DND-41 (cell line): ENCODE results near the gene SMARCA2.

Experiments used
- ATAC-seq: fragments of 200-7000 bp; cut with Tn5 transposase; 3 replicates; pipeline ENCODE4 v1.9.1; 2021; ENCODE audit warnings: low read depth; ENCODE audit not compliant: insufficient read depth
- DNase-seq: peaks from one replicate; pipeline ENCODE4 v3.0.0-alpha.2; 2020
- H2AFZ ChIP-seq: 2 replicates; pipeline ENCODE4 v1.6.0; 2012; ENCODE audit warnings: low read depth, low read length
- H3K27ac ChIP-seq: 2 replicates; pipeline ENCODE4 v1.5.1; 2012; ENCODE audit warnings: low read length, inconsistent platforms
- H3K27me3 ChIP-seq: fragments of 200-600 bp; sonication (generic); 2 replicates; pipeline ENCODE4 v1.6.0; 2012; ENCODE audit warnings: low read length, mild to moderate bottlenecking, inconsistent platforms; ENCODE audit not compliant: insufficient read depth, poor library complexity
- H3K36me3 ChIP-seq: 2 replicates; pipeline ENCODE4 v1.5.1; 2012; ENCODE audit warnings: low read length, inconsistent platforms; ENCODE audit not compliant: insufficient read depth
- H3K4me1 ChIP-seq: 2 replicates; pipeline ENCODE4 v1.5.1; 2012; ENCODE audit warnings: mild to moderate bottlenecking, low read length; ENCODE audit not compliant: insufficient read depth
- H3K4me2 ChIP-seq: 2 replicates; pipeline ENCODE4 v1.6.0; 2012; ENCODE audit warnings: mild to moderate bottlenecking, moderate library complexity, low read length, inconsistent platforms; ENCODE audit not compliant: insufficient read depth
- H3K4me3 ChIP-seq, 2 experiments: fragments of 200-600 bp in 1 of 2; shearing (Covaris generic) in 1 of 2; 2 replicates each; pipeline ENCODE4 v1.5.1; 2012 to 2016; ENCODE audit warnings: inconsistent platforms in 2 of 2, low read length in 2 of 2, mild to moderate bottlenecking in 2 of 2, low read depth in 1 of 2, moderate library complexity in 1 of 2
- H3K79me2 ChIP-seq: 2 replicates; pipeline ENCODE4 v1.6.0; 2012; ENCODE audit warnings: low read length, inconsistent platforms; ENCODE audit not compliant: insufficient read depth
- H3K9ac ChIP-seq: 2 replicates; pipeline ENCODE4 v1.6.0; 2012; ENCODE audit warnings: low read depth, mild to moderate bottlenecking, inconsistent platforms, low read length, moderate library complexity
- H3K9me3 ChIP-seq: 2 replicates; pipeline ENCODE4 v1.5.1; 2012; ENCODE audit warnings: low read length, moderate library complexity, mild to moderate bottlenecking, inconsistent platforms; ENCODE audit not compliant: insufficient read depth, severe bottlenecking
- H4K20me1 ChIP-seq: 2 replicates; pipeline ENCODE4 v1.6.0; 2012; ENCODE audit warnings: low read length; ENCODE audit not compliant: insufficient read depth
- CTCF ChIP-seq: IDR thresholded peaks from 2 replicates; pipeline ENCODE4 v1.5.1; 2012; ENCODE audit warnings: borderline replicate concordance, low read length, moderate library complexity, mild to moderate bottlenecking; ENCODE audit not compliant: poor library complexity, severe bottlenecking; ENCODE audit errors: extremely low read depth
- EZH2 ChIP-seq: IDR thresholded peaks from 3 replicates; pipeline ENCODE4 v1.6.1; 2012; ENCODE audit warnings: borderline replicate concordance, low read depth, mild to moderate bottlenecking, moderate library complexity, low read length, inconsistent platforms; ENCODE audit not compliant: severe bottlenecking

The SMARCA2 gene

GRCh38 chr9:2126331-2126803 lies 111.2 kb downstream of the SMARCA2 start:
- Histone ChIP-seq H3K27ac (no peak overlapping the region), H2AFZ (no peak overlapping the region), H3K4me1 (no peaks in the 10 kb centered on the region), H4K20me1 (no peaks in the 10 kb centered on the region; the same call in none of the 2 replicates), H3K4me3 (no peak overlapping the region), H3K9ac (no peak overlapping the region), H3K9me3 (no peaks in the 10 kb centered on the region), H3K27me3 (no peaks in the 10 kb centered on the region), H3K79me2 (no peaks in the 10 kb centered on the region), H3K36me3 (peaks cover 63% of the 10 kb centered on the region), H3K4me2 (no peak overlapping the region)
- no peak for DNase-seq
- no peak for TF ChIP-seq EZH2
- no peak for TF ChIP-seq CTCF
- ATAC-seq, result no peak

- no peaks in the 10 kb centered on the region for H3K79me2 ChIP-seq
- no peak overlapping the region for H3K4me3 ChIP-seq
- TF ChIP-seq CTCF (no peak), EZH2 (no peak)
These were observed 112.3 kb downstream of the SMARCA2 start for GRCh38 chr9:2127486-2127885.

GRCh38 chr9:2128141-2128540 lies 113.0 kb downstream of the SMARCA2 start:
- Histone ChIP-seq H3K27ac (no peak overlapping the region), H4K20me1 (no peaks in the 10 kb centered on the region; the same call in none of the 2 replicates), H2AFZ (no peak overlapping the region), H3K27me3 (no peaks in the 10 kb centered on the region), H3K4me2 (no peak overlapping the region), H3K79me2 (no peaks in the 10 kb centered on the region), H3K4me3 (no peak overlapping the region), H3K9ac (no peak overlapping the region), H3K36me3 (peaks cover 54% of the 10 kb centered on the region), H3K4me1 (no peaks in the 10 kb centered on the region), H3K9me3 (no peaks in the 10 kb centered on the region)
- ATAC-seq (no peak), DNase-seq (no peak)
- TF ChIP-seq EZH2 (no peak), CTCF (no peak)

More at GRCh38 chr9:2127486-2127885, 112.3 kb downstream of the SMARCA2 start:
- Histone ChIP-seq H3K4me2 (no peak overlapping the region), H3K4me1 (no peaks in the 10 kb centered on the region), H3K27me3 (no peaks in the 10 kb centered on the region), H3K9me3 (no peaks in the 10 kb centered on the region), H2AFZ (no peak overlapping the region), H3K9ac (no peak overlapping the region), H3K27ac (no peak overlapping the region), H4K20me1 (no peaks in the 10 kb centered on the region; the same call in none of the 2 replicates), H3K36me3 (peaks cover 58% of the 10 kb centered on the region)
- no peak for ATAC-seq
- DNase-seq, result no peak

GRCh38 chr9:2128618-2129017 lies 113.5 kb downstream of the SMARCA2 start:
- no peak overlapping the region for H3K4me3 ChIP-seq
- no peak for TF ChIP-seq EZH2
- no peak for TF ChIP-seq CTCF
- H4K20me1 ChIP-seq, result no peaks in the 10 kb centered on the region; the same call in none of the 2 replicates
- no peaks in the 10 kb centered on the region for H3K9me3 ChIP-seq
- no peak overlapping the region for H3K27ac ChIP-seq
- DNase-seq, result no peak
- no peak overlapping the region for H2AFZ ChIP-seq
- H3K4me1 ChIP-seq, result no peaks in the 10 kb centered on the region
- H3K9ac ChIP-seq, result no peak overlapping the region
- no peak for ATAC-seq
- H3K79me2 ChIP-seq, result no peaks in the 10 kb centered on the region
- H3K4me2 ChIP-seq, result no peak overlapping the region
- peaks cover 51% of the 10 kb centered on the region for H3K36me3 ChIP-seq
- no peaks in the 10 kb centered on the region for H3K27me3 ChIP-seq
